HG03175 (cell line): ENCODE data around the gene CCDC196.
"Not testable (repeated sequence)": the region's sequence is repeated elsewhere in the genome, so short reads cannot be mapped to it uniquely, and the experiment has no call there.

ENCODE experiments used
- ATAC-seq: cut with Tn5 transposase; IDR thresholded peaks from one replicate; pipeline ENCODE4 v1.9.1; 2021; ENCODE audit warnings: mild to moderate bottlenecking, moderate library complexity; ENCODE audit not compliant: unreplicated experiment

The CCDC196 gene

DNA sequence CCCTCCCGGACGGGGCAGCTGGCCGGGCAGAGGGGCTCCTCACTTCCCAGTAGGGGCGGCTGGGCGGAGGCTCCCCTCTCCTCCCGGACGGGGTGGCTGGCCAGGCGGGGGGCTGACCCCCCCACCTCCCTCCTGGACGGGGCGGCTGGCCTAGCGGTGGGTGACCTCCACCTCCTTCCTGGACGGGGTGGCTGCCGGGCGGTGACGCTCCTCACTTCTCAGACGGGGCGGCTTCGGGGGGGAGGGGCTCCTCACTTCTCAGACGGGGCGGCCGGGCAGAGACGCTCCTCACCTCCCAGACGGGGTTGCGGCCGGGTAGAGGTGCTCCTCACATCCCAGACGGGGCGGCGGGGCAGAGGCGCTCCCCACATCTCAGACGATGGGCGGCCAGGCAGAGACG lies 59.6 kb downstream of the CCDC196 start:
- not testable (repeated sequence) for ATAC-seq
